ENCODE measurements around the gene VCAN. TPM values are rescaled to one million over a fixed set of nuclear protein-coding genes. Genes with fewer than 3 reads are reported as not detected.

The VCAN gene
- total RNA-seq, 1 donor from 2014 or later, result not detected

GRCh38 chr5:83446253-83446947, 25.1 kb upstream of the VCAN start:
- H3K27ac Mint-ChIP-seq, result no peak overlapping the region
- H3K27me3 Mint-ChIP-seq, result peaks cover 6% of the 10 kb centered on the region
- no peak overlapping the region for H3K4me3 Mint-ChIP-seq
- intact Hi-C loops (cut with micrococcal nuclease), result no loop called here
- DNase-seq, result no peak
- H3K9me3 Mint-ChIP-seq, result no peaks in the 10 kb centered on the region
- H3K36me3 Mint-ChIP-seq (ENCODE audit: low read depth), result no peaks in the 10 kb centered on the region
- H3K4me1 Mint-ChIP-seq, result no peaks in the 10 kb centered on the region

GRCh38 chr5:83447533-83447932, 24.0 kb upstream of the VCAN start:
- DNase-seq, result no peak
- Mint-ChIP-seq H3K9me3 (peaks cover 1% of the 10 kb centered on the region), H3K36me3 (ENCODE audit: low read depth) (no peaks in the 10 kb centered on the region), H3K4me3 (no peak overlapping the region), H3K4me1 (no peaks in the 10 kb centered on the region), H3K27ac (no peak overlapping the region), H3K27me3 (peaks cover 6% of the 10 kb centered on the region)
- intact Hi-C loops (cut with micrococcal nuclease), result no loop called here

- H3K9me3 Mint-ChIP-seq, result peaks cover 14% of the 10 kb centered on the region
- no peak for DNase-seq
- peaks cover 4% of the 10 kb centered on the region for H3K27me3 Mint-ChIP-seq
- intact Hi-C loops (cut with micrococcal nuclease), result no loop called here
- no peaks in the 10 kb centered on the region for H3K4me1 Mint-ChIP-seq
- no peaks in the 10 kb centered on the region for H3K36me3 Mint-ChIP-seq (ENCODE audit: low read depth)
- no peak overlapping the region for H3K4me3 Mint-ChIP-seq
- no peak overlapping the region for H3K27ac Mint-ChIP-seq
Observed at GRCh38 chr5:83450183-83450966, 21.2 kb upstream of the VCAN start.

GRCh38 chr5:83450967-83451248, 20.6 kb upstream of the VCAN start:
- intact Hi-C loops (cut with micrococcal nuclease), result no loop called here
- H3K4me3 Mint-ChIP-seq, result no peak overlapping the region
- no peaks in the 10 kb centered on the region for H3K36me3 Mint-ChIP-seq (ENCODE audit: low read depth)
- DNase-seq, result no peak
- H3K9me3 Mint-ChIP-seq, result peaks cover 14% of the 10 kb centered on the region
- no peaks in the 10 kb centered on the region for H3K4me1 Mint-ChIP-seq
- H3K27me3 Mint-ChIP-seq, result peaks cover 4% of the 10 kb centered on the region
- no peak overlapping the region for H3K27ac Mint-ChIP-seq

GRCh38 chr5:83451955-83452354, 19.6 kb upstream of the VCAN start:
- Mint-ChIP-seq H3K27me3 (peaks cover 2% of the 10 kb centered on the region), H3K4me1 (no peaks in the 10 kb centered on the region), H3K4me3 (no peak overlapping the region), H3K9me3 (peaks cover 17% of the 10 kb centered on the region), H3K36me3 (ENCODE audit: low read depth) (no peaks in the 10 kb centered on the region), H3K27ac (no peak overlapping the region)
- intact Hi-C loops (cut with micrococcal nuclease), result no loop called here
- DNase-seq, result no peak

- no peaks in the 10 kb centered on the region for H3K4me1 Mint-ChIP-seq
- intact Hi-C loops (cut with micrococcal nuclease), result no loop called here
- DNase-seq, result no peak
- peaks cover 17% of the 10 kb centered on the region for H3K9me3 Mint-ChIP-seq
- H3K27me3 Mint-ChIP-seq, result no peaks in the 10 kb centered on the region
- no peak overlapping the region for H3K27ac Mint-ChIP-seq
- no peak overlapping the region for H3K4me3 Mint-ChIP-seq
- H3K36me3 Mint-ChIP-seq (ENCODE audit: low read depth), result no peaks in the 10 kb centered on the region
Observed at GRCh38 chr5:83453937-83454336, 17.6 kb upstream of the VCAN start.

- H3K9me3 Mint-ChIP-seq, result no peaks in the 10 kb centered on the region
- H3K4me3 Mint-ChIP-seq, result no peak overlapping the region
- peaks cover 27% of the 10 kb centered on the region for H3K27me3 Mint-ChIP-seq
- intact Hi-C loops (cut with micrococcal nuclease), result no loop called here
- DNase-seq, result no peak
- no peak overlapping the region for H3K27ac Mint-ChIP-seq
- H3K4me1 Mint-ChIP-seq, result no peaks in the 10 kb centered on the region
- no peaks in the 10 kb centered on the region for H3K36me3 Mint-ChIP-seq (ENCODE audit: low read depth)
Observed at GRCh38 chr5:83464261-83464660, 7.3 kb upstream of the VCAN start.

GRCh38 chr5:83467371-83468035, 4.0 kb upstream of the VCAN start:
- H3K4me1 Mint-ChIP-seq, result peaks cover 12% of the 10 kb centered on the region
- H3K27me3 Mint-ChIP-seq, result peaks cover 60% of the 10 kb centered on the region

GRCh38 chr5:83469075-83469474, 2.5 kb upstream of the VCAN start:
- Mint-ChIP-seq H3K36me3 (ENCODE audit: low read depth) (no peaks in the 10 kb centered on the region), H3K4me1 (peaks cover 24% of the 10 kb centered on the region), H3K4me3 (no peak overlapping the region), H3K27me3 (peaks cover 74% of the 10 kb centered on the region), H3K9me3 (no peaks in the 10 kb centered on the region), H3K27ac (no peak overlapping the region)
- no peak for DNase-seq
- intact Hi-C loops (cut with micrococcal nuclease), result no loop called here

More at GRCh38 chr5:83467371-83468035, 4.0 kb upstream of the VCAN start:
- Mint-ChIP-seq H3K27ac (no peak overlapping the region), H3K9me3 (no peaks in the 10 kb centered on the region), H3K4me3 (no peak overlapping the region), H3K36me3 (ENCODE audit: low read depth) (no peaks in the 10 kb centered on the region)
- no peak for DNase-seq
- intact Hi-C loops (cut with micrococcal nuclease), result no loop called here

- Mint-ChIP-seq H3K4me3 (peak overlapping the region; percentile 96), H3K27ac (no peak overlapping the region), H3K27me3 (peaks cover 84% of the 10 kb centered on the region), H3K36me3 (ENCODE audit: low read depth) (no peaks in the 10 kb centered on the region), H3K9me3 (no peaks in the 10 kb centered on the region), H3K4me1 (peaks cover 25% of the 10 kb centered on the region)
- no peak for DNase-seq
- intact Hi-C loops (cut with micrococcal nuclease), result loop anchor here (5.0 kb wide), 2 partner anchors 393 to 1118 kb away; partner anchors contain the start of genes TMEM167A and XRCC4
Observed at GRCh38 chr5:83470526-83471404, 779 bp upstream of the VCAN start.

- no peak overlapping the region for H3K27ac Mint-ChIP-seq
- peaks cover 25% of the 10 kb centered on the region for H3K4me1 Mint-ChIP-seq
- DNase-seq, result no peak
- peaks cover 84% of the 10 kb centered on the region for H3K27me3 Mint-ChIP-seq
- peak overlapping the region; percentile 96 for H3K4me3 Mint-ChIP-seq
- intact Hi-C loops (cut with micrococcal nuclease), result loop anchor here (2.0 to 5.0 kb wide), 3 partner anchors 395 to 1120 kb away; partner anchors contain the start of genes TMEM167A and XRCC4
- no peaks in the 10 kb centered on the region for H3K36me3 Mint-ChIP-seq (ENCODE audit: low read depth)
- no peaks in the 10 kb centered on the region for H3K9me3 Mint-ChIP-seq
Observed at GRCh38 chr5:83472213-83472507, 616 bp downstream of the VCAN start.

GRCh38 chr5:83472508-83473345, 1.2 kb downstream of the VCAN start:
- Mint-ChIP-seq H3K4me3 (peak overlapping the region; percentile 96), H3K27me3 (peaks cover 81% of the 10 kb centered on the region), H3K27ac (no peak overlapping the region), H3K36me3 (ENCODE audit: low read depth) (no peaks in the 10 kb centered on the region), H3K9me3 (no peaks in the 10 kb centered on the region), H3K4me1 (peaks cover 25% of the 10 kb centered on the region)
- peak; percentile 71 for DNase-seq
- intact Hi-C loops (cut with micrococcal nuclease), result loop anchor here (2.0 to 5.0 kb wide), 3 partner anchors 395 to 1120 kb away; partner anchors contain the start of genes TMEM167A and XRCC4

All from activated CD4-positive, alpha-beta T cell treated with anti-CD3 and anti-CD28 coated beads, Interleukin-2, amount 10 ng/mL, durations not matched to agents 24 days and 14 days (primary cell).